Measurements from ENCODE around the gene RAVER1. TPM values are rescaled to one million over a fixed set of nuclear protein-coding genes. Genes with fewer than 3 reads are reported as not detected.

RAVER1 gene
- polyA plus RNA-seq, 1 donor: 25.4 TPM

DNA sequence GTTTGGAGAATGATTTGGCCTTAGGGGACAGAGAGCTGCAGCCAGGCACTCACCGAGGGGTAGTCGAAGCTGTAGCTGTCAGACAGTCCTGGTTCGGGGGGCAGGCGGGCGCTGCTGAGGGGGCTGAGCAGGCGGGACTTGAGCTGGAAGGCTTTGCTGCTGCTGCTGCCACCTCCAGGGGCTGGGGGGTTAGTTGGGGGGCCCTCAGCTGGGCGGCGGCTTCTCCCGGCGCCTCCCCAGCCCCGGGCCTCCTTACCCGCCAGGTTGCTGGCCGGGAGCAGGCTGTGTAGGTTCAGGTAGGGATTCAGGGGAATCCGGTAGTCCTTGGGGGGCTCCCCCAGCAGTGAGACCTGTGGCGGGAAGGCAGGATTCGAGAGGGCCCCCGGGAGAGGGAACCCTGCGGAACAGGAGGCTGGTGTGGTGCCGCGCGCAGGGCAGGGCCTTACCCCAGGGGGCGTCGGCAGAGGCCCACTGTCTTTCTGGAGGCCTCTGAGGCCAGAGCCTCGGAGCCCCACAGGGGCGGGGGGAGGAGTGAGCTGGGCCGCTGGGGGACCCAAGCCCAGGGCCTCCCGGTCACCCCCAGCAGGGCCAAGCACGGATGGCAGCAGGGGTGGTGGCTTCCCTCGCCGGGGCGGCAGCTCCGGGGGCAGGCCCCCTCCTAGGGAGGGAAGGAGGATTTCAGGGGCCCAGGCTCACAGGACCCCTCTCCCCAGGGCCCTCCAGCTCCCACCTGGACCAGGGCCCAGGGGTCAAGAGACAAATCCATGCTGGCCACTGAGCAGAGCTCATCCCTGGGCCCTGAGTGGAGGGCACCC lies 12.5 kb downstream of the RAVER1 start:
- no peak for DNase-seq

- no peak for DNase-seq
These were observed 14.3 kb downstream of the RAVER1 start for GRCh38 chr19:10318807-10319682.

DNA sequence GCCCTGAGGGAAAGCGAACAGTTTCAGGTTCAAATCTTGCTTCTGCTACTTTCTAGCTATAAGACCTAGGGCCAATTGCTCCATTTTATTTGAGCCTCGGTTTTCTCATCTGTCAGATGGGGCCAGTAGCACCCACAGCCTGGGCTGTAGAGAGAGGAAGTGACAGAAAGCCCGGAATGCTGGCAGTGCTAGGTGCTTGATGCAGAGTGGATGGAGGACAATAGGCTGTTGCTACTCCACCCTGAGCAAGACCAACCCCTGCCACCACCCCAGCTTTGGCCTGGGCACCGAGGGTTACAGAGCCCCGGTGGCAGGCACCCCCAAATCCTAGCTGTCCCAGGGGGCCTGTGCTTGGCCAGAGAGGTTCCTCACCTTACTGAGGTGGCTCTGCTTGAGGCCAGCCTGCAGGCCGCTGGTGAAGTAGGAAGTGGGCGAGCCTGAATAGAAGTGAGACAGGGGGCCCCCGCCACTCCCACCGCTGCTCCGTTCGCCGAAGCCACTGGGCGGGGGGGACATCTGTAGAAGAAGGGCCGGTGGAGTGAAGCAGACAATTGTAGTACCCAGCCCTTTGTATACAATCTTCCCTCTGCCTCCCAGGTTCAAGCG lies 15.4 kb downstream of the RAVER1 start:
- no peak for DNase-seq

- DNase-seq: no peak
These were observed 16.1 kb downstream of the RAVER1 start for GRCh38 chr19:10317045-10317856.

- DNase-seq: no peak
These were observed 16.9 kb downstream of the RAVER1 start for GRCh38 chr19:10316229-10317044.

GRCh38 chr19:10315335-10316214 lies 17.8 kb downstream of the RAVER1 start, which contains the start of gene FDX2:
Gene FDX2, minus strand, starts transcription at chr19:10316015. Its CDS starts 19 bp downstream, at chr19:10315996.
- peak; percentile 76 for DNase-seq

DNA sequence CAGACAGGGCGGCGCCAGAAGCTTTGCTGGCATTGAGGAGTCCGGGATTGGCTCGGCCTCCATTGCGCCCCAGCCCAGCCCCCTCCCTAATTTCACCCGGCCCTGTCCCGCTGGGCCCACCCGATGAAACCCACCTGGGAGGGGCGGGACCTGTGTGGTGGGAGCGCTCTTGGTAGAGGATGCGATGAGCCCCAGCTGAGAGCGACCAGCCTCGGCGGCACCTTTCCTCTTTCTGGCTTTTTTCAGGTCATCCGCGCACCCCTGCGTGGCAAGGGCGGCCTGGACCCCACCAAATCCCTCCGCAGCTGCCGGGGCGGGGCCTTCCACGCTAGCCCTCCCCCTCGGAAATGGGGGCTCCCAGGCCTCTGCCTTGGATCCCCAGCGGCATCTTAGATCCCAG lies 23.9 kb downstream of the RAVER1 start, which contains the start of gene ZGLP1:
TSS of gene ZGLP1 (minus strand) at position 393 of the 400 bp plus-strand sequence.
- DNase-seq: no peak

DNA sequence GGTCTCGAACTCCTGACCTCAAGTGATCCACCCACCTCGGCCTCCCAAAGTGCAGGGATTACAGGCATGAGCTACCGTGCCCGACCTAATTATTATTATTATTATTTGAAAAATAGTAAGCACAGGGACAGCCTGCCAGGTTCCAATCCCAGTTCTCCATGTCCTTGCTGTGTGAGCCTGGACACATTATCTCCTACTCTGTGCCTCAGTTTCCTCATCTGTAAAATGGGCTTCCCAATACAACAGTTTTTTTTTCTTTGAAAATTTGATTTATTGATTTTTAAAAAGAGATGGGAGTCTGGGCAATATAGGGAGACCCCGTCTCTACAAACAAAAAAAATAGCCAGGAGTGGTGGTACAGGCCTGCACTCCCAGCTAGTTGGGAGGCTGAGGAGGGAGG lies 27.0 kb downstream of the RAVER1 start:
- DNase-seq: no peak

DNA sequence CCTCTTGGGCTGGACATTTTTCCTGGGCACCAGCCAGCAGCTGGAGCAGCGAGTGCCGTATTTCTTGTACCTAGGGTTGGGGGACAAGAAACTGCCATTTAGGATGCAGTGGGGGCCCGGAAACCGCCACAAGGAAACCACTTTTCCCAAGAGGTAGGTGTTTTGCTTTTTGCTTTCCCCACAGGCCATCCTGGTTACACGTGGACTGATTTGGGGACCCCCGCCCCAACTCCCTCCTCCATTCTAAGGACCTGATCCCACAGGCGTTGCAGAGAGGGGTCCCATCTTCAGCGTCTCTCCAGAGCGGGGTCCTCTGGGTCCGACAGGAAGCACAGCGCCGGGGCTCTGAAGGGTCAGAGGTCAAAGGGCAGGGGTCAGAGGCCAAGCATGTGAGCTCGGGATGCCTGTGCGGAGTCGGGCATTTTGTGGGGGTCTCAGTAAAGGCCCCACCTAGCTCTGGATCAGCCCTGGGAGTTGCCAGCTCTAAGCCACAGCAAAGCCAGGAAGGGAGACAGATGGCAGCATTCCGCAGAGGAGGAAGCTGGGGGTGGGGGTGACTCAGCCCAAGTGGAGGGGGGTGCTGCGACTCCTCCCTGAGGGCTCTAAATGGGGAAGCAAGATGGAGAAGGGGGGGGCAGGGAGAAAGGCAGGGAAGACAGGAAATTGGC lies 28.1 kb downstream of the RAVER1 start:
- no peak for DNase-seq

DNA sequence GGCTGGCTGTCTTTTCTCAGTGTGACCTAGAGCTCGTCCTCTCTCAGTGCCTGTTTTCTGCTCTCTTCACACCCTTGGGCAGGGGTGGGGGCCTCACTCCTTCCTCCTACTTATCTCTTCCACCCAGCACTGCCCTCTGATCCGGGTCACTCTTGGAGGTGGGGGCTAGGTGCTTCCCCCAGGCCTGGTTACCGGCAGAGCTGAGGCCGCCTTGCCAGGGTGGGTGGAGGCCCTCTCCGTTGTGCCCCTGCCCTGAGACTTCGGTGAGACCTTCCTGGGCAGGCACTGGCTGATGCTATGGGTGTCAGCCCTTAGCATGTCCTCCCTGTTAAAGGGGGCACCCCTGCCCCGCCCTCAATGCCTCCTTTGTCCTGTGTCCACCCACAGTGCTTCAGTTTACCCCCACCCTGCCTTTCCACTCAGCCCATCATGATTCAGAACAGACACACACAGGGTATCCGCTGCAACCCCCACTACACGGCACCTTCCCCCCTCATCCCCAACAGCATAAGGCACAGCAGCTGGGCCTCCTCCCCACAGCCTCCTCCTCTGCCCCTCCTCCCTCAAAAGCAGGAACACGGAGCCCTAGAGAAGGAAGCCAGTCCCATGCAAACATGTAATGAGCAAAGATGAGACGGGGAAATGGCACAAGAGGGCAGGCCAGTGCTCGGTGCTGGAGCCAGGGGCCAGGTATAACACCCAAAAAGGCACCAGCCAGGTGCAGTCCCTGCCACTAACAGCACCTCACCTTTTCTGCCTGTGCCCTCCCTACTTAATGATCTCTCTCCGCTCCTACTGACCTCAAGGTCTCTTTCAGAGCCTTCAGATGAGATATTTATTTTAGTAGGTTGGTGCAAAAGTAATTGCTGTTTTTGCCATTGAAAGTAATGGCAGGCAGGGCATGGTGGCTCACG lies 33.5 kb downstream of the RAVER1 start:
- no peak for DNase-seq

GRCh38 chr19:10295847-10296591 lies 37.3 kb downstream of the RAVER1 start:
- DNase-seq: no peak

DNA sequence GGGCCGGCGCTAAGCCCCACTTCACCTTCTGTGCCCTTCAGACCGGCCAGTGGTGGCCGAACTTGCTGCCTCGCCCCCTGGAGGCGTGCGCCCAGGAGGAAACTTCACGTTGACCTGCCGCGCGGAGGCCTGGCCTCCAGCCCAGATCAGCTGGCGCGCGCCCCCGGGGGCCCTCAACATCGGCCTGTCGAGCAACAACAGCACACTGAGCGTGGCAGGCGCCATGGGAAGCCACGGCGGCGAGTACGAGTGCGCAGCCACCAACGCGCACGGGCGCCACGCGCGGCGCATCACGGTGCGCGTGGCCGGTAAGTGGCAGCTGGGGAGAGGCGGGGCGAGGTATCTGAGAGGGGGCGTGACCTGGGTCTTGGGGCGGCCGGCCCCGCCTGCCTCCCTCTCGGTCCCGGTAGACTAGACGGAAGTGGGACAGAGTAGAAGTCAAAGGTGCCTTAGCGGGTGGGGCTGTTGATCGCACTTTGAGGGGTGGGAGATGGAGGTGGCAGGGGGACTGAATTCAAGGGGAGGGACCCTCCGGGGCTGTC lies 38.0 kb downstream of the RAVER1 start:
- DNase-seq: no peak

DNA sequence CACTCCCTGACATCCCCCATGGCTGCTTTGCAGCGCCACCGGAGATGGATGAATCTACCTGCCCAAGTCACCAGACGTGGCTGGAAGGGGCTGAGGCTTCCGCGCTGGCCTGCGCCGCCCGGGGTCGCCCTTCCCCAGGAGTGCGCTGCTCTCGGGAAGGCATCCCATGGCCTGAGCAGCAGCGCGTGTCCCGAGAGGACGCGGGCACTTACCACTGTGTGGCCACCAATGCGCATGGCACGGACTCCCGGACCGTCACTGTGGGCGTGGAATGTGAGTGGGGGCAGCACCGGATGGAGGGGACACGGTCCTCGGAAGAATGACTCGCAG lies 39.0 kb downstream of the RAVER1 start:
- no peak for DNase-seq

DNA sequence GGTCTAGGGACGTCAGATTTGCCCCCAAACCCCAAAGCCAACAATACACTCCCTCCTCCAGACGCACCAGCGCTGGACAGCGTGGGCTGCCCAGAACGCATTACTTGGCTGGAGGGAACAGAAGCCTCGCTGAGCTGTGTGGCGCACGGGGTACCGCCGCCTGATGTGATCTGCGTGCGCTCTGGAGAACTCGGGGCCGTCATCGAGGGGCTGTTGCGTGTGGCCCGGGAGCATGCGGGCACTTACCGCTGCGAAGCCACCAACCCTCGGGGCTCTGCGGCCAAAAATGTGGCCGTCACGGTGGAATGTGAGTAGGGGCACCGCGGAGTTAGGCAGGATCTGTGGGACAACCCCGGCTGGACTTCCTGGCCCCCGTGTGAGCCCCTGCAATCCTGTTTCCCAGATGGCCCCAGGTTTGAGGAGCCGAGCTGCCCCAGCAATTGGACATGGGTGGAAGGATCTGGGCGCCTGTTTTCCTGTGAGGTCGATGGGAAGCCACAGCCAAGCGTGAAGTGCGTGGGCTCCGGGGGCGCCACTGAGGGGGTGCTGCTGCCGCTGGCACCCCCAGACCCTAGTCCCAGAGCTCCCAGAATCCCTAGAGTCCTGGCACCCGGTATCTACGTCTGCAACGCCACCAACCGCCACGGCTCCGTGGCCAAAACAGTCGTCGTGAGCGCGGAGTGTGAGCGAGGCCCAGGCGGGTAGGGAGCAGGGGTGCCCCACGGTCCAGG lies 39.5 kb downstream of the RAVER1 start:
- DNase-seq: no peak

DNA sequence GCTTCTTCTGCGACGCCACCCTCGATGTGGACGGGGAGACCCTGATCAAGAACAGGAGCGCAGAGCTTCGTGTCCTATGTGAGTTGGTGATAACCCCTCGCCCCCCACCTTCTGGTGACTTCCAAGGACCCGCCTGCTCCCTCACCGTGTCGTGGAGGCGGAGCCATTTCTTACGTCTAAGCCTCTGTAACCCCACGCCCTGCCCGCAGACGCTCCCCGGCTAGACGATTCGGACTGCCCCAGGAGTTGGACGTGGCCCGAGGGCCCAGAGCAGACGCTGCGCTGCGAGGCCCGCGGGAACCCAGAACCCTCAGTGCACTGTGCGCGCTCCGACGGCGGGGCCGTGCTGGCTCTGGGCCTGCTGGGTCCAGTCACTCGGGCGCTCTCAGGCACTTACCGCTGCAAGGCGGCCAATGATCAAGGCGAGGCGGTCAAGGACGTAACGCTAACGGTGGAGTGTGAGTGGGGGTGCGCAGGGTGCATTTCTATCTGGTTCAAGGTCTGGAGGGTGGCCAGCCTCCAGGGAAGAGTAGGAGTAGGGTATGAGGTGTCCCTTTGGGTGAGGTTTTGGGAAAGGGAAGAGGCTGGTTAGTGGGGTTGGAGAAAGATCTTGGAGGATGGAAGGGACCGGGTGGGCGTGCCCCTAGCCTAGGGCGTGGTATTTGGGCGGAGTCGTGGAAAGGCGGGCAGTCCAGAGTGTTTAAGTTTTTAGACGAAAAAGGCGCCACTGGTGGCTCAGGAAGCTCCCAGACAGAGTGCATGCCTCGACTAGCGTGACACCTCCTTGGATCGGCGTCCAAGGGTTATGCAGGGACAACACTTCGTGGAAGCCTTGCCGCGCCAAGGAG lies 40.3 kb downstream of the RAVER1 start:
- no peak for DNase-seq
